Glutamatergic neuron (in vitro differentiated cells): ENCODE data around the gene CTNNBIP1. TPM values are rescaled to one million over a fixed set of nuclear protein-coding genes. Genes with fewer than 3 reads are reported as not detected.

ENCODE experiments used
- DNase-seq: peaks from one replicate; pipeline ENCODE4 v3.0.0; 2022
- H3K27ac Mint-ChIP-seq: one replicate; pipeline ENCODE4 v1.8.0; 2020; ENCODE audit warnings: mild to moderate bottlenecking, mixed read lengths, inconsistent platforms; ENCODE audit not compliant: unreplicated experiment
- H3K27me3 Mint-ChIP-seq: one replicate; pipeline ENCODE4 v1.8.0; 2020; ENCODE audit warnings: mild to moderate bottlenecking, moderate library complexity, mixed read lengths, inconsistent platforms; ENCODE audit not compliant: unreplicated experiment
- H3K36me3 Mint-ChIP-seq: one replicate; pipeline ENCODE4 v1.8.0; 2020; ENCODE audit warnings: mild to moderate bottlenecking, mixed read lengths, inconsistent platforms; ENCODE audit not compliant: unreplicated experiment
- H3K4me1 Mint-ChIP-seq: one replicate; pipeline ENCODE4 v1.8.0; 2020; ENCODE audit warnings: mild to moderate bottlenecking, low read depth, mixed read lengths, inconsistent platforms; ENCODE audit not compliant: unreplicated experiment
- H3K4me3 Mint-ChIP-seq: one replicate; pipeline ENCODE4 v1.8.0; 2020; ENCODE audit warnings: mild to moderate bottlenecking, mixed read lengths, inconsistent platforms; ENCODE audit not compliant: unreplicated experiment
- H3K9me3 Mint-ChIP-seq: one replicate; pipeline ENCODE4 v1.8.0; 2020; ENCODE audit warnings: mild to moderate bottlenecking, moderate library complexity, mixed read lengths, inconsistent platforms; ENCODE audit not compliant: unreplicated experiment
- CTCF ChIP-seq: fragments of 200-600 bp; sonication (generic); IDR thresholded peaks from one replicate; pipeline ENCODE4 v1.5.0; 2021; ENCODE audit not compliant: partially characterized antibody, unreplicated experiment
- total RNA-seq: library from RNA; stranded (reverse); fragmentation: NEBNext Ultra II Directional; extraction: Animal tissue kit (Norgen Biotek cat#: 25700); gene quantifications from one replicate; pipeline ENCODE4 v1.2.1, GENCODE V29; 2021; ENCODE audit not compliant: unreplicated experiment

CTNNBIP1 gene
- total RNA-seq, 1 donor from 2014 or later = 50.7 TPM

- Mint-ChIP-seq H3K27me3 (peaks cover 2% of the 10 kb centered on the region), H3K4me1 (peaks cover 8% of the 10 kb centered on the region), H3K9me3 (peaks cover 6% of the 10 kb centered on the region), H3K27ac (no peak overlapping the region), H3K4me3 (no peak overlapping the region), H3K36me3 (no peaks in the 10 kb centered on the region)
- DNase-seq = no peak
- TF ChIP-seq CTCF = no peak
Measured at GRCh38 chr1:9844106-9844505, 66.0 kb downstream of the CTNNBIP1 start.

GRCh38 chr1:9843576-9843945 lies 66.5 kb downstream of the CTNNBIP1 start:
- Mint-ChIP-seq H3K4me1 (peaks cover 8% of the 10 kb centered on the region), H3K36me3 (no peaks in the 10 kb centered on the region), H3K27ac (no peak overlapping the region), H3K4me3 (no peak overlapping the region), H3K9me3 (peaks cover 6% of the 10 kb centered on the region), H3K27me3 (peaks cover 2% of the 10 kb centered on the region)
- no peak for DNase-seq
- TF ChIP-seq CTCF = no peak

GRCh38 chr1:9842781-9843575 lies 67.1 kb downstream of the CTNNBIP1 start:
- peaks cover 8% of the 10 kb centered on the region for H3K4me1 Mint-ChIP-seq
- no peaks in the 10 kb centered on the region for H3K36me3 Mint-ChIP-seq
- TF ChIP-seq CTCF = no peak
- H3K27me3 Mint-ChIP-seq = peaks cover 2% of the 10 kb centered on the region
- H3K9me3 Mint-ChIP-seq = peaks cover 6% of the 10 kb centered on the region
- DNase-seq = no peak
- peak overlapping the region; percentile 22 for H3K27ac Mint-ChIP-seq
- no peak overlapping the region for H3K4me3 Mint-ChIP-seq

- H3K4me1 Mint-ChIP-seq = peaks cover 6% of the 10 kb centered on the region
- H3K27me3 Mint-ChIP-seq = peaks cover 5% of the 10 kb centered on the region
- H3K9me3 Mint-ChIP-seq = peaks cover 6% of the 10 kb centered on the region
- peak overlapping the region; percentile 33 for H3K27ac Mint-ChIP-seq
- TF ChIP-seq CTCF = no peak
- DNase-seq = no peak
- no peaks in the 10 kb centered on the region for H3K36me3 Mint-ChIP-seq
- H3K4me3 Mint-ChIP-seq = no peak overlapping the region
Measured at GRCh38 chr1:9842073-9842711, 67.9 kb downstream of the CTNNBIP1 start.

- H3K9me3 Mint-ChIP-seq = peaks cover 6% of the 10 kb centered on the region
Measured at GRCh38 chr1:9841460-9841859, 68.6 kb downstream of the CTNNBIP1 start.

More at GRCh38 chr1:9841460-9841859, 68.6 kb downstream of the CTNNBIP1 start:
- peaks cover 11% of the 10 kb centered on the region for H3K4me1 Mint-ChIP-seq
- H3K27ac Mint-ChIP-seq = no peak overlapping the region
- TF ChIP-seq CTCF = no peak
- peaks cover 5% of the 10 kb centered on the region for H3K27me3 Mint-ChIP-seq
- DNase-seq = no peak
- H3K4me3 Mint-ChIP-seq = no peak overlapping the region
- H3K36me3 Mint-ChIP-seq = no peaks in the 10 kb centered on the region
